Measurements from ENCODE around the gene CA10. TPM values are rescaled to one million over a fixed set of nuclear protein-coding genes. Genes with fewer than 3 reads are reported as not detected.

The CA10 gene
- total RNA-seq, 1 experiment from 2014 or later: 0.46 TPM

DNA sequence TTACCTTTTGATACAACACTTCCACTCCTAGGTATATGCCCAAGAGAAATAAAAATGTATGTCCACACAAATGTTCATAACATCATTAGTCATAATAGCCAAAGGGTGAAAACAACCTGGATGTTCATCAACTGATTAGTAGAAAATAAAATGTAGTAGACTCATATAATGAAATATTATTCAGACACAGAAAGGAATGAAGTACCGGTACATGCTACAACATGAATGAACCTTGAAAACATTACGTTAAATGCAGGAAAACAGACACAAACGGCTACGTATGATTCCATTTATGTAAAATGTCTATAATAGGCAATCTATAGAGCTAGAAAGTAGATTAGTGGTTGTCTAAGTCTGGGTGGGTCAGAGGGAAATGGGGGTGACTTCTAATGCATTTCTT lies 358.5 kb downstream of the CA10 start:
- Histone ChIP-seq H2AFZ (ENCODE audit: low read length) (no peak overlapping the region), H2BK15ac (ENCODE audit: low read depth, low read length) (no peak overlapping the region), H2BK20ac (ENCODE audit: low read depth, low read length, poor library complexity, severe bottlenecking) (no peak overlapping the region), H3K79me2 (ENCODE audit: insufficient read depth, low read length) (no peaks in the 10 kb centered on the region), H3K9ac (ENCODE audit: extremely low read depth, insufficient read length, low read length) (no peak overlapping the region), H3K27ac (ENCODE audit: insufficient read length, low read depth, low read length) (no peak overlapping the region), H3K4me2 (ENCODE audit: insufficient read depth, insufficient read length, low read length) (no peak overlapping the region), H3K9me3 (ENCODE audit: control insufficient read depth, low read depth, low read length) (no peaks in the 10 kb centered on the region), H4K5ac (ENCODE audit: insufficient read length, low read depth, low read length) (no peak overlapping the region), H3K23ac (ENCODE audit: insufficient read length, low read depth, low read length) (no peak overlapping the region), H3K56ac (ENCODE audit: insufficient read length, low read depth, low read length) (no peak overlapping the region), H4K8ac (replicated peaks; ENCODE audit: insufficient read length, low read depth, low read length) (no peak overlapping the region), H4K91ac (ENCODE audit: insufficient read length, low read depth, low read length) (no peak overlapping the region), H2BK5ac (ENCODE audit: insufficient read length, low read length) (no peak overlapping the region), H3K4me1 (ENCODE audit: insufficient read depth, low read length) (no peaks in the 10 kb centered on the region), H3T11ph (ENCODE audit: low read length) (no peak overlapping the region), H2BK12ac (ENCODE audit: insufficient read length, low read depth, low read length) (no peak overlapping the region), H3K18ac (ENCODE audit: insufficient read length, low read depth, low read length) (no peak overlapping the region), H2AK5ac (ENCODE audit: insufficient read length, low read length) (no peak overlapping the region), H3K4ac (ENCODE audit: low read depth, low read length) (no peak overlapping the region), H3K14ac (ENCODE audit: insufficient read depth, low read length) (no peak overlapping the region), H3K79me1 (ENCODE audit: insufficient read depth, low read depth, low read length, poor library complexity, severe bottlenecking) (no peaks in the 10 kb centered on the region), H3K27me3 (ENCODE audit: insufficient read depth, low read length) (no peaks in the 10 kb centered on the region), H4K20me1 (ENCODE audit: control insufficient read depth, insufficient read depth, insufficient read length) (no peaks in the 10 kb centered on the region), H3K23me2 (ENCODE audit: insufficient read length, low read depth, low read length, poor library complexity, severe bottlenecking) (no peaks in the 10 kb centered on the region), H2BK120ac (ENCODE audit: low read depth, low read length, poor library complexity, severe bottlenecking) (no peak overlapping the region)
- WGBS (ENCODE audit: extremely low coverage, insufficient read length, low lambda C conversion rate): no CpG with 5 or more reads among the region's 4 CpGs
- Mint-ChIP-seq H3K27me3 (ENCODE audit: low read depth) (peaks cover 6% of the 10 kb centered on the region), H3K4me1 (no peaks in the 10 kb centered on the region), H3K27ac (no peak overlapping the region), H3K36me3 (ENCODE audit: insufficient read depth in 1 of 3, low read depth in 3 of 3) (no peaks in the 10 kb centered on the region), H3K9me3 (no peaks in the 10 kb centered on the region), H3K4me3 (no peak overlapping the region)
- TF ChIP-seq CTCF (conservative IDR thresholded peaks at IDR 0.05): no peak
- no peak for DNase-seq

All from H9 (cell line).